ENCODE data around the gene EDDM13.

- TF ChIP-seq RFX5 (IDR thresholded peaks at IDR 0.05) (no peak), CTCF (IDR thresholded peaks at IDR 0.05) (no peak), REST (IDR thresholded peaks at IDR 0.05) (no peak), MAX (IDR thresholded peaks at IDR 0.05) (no peak), EP300 (IDR thresholded peaks at IDR 0.05) (no peak), RCOR1 (IDR thresholded peaks at IDR 0.05; ENCODE audit: low read depth, low read length) (no peak), POLR2A (IDR thresholded peaks at IDR 0.05; ENCODE audit: low read length) (no peak)
Observed at GRCh38 chr19:56299688-56300087, 27.1 kb downstream of the EDDM13 start.

Data from A549 (cell line).